ENCODE results near the gene STK39. TPM values are rescaled to one million over a fixed set of nuclear protein-coding genes. Genes with fewer than 3 reads are reported as not detected.

STK39 gene
- total and polyA plus RNA-seq, 2 donors (not counting 1 experiment from before 2014, with no cell fraction given): 2.3 to 14.6 TPM

DNA sequence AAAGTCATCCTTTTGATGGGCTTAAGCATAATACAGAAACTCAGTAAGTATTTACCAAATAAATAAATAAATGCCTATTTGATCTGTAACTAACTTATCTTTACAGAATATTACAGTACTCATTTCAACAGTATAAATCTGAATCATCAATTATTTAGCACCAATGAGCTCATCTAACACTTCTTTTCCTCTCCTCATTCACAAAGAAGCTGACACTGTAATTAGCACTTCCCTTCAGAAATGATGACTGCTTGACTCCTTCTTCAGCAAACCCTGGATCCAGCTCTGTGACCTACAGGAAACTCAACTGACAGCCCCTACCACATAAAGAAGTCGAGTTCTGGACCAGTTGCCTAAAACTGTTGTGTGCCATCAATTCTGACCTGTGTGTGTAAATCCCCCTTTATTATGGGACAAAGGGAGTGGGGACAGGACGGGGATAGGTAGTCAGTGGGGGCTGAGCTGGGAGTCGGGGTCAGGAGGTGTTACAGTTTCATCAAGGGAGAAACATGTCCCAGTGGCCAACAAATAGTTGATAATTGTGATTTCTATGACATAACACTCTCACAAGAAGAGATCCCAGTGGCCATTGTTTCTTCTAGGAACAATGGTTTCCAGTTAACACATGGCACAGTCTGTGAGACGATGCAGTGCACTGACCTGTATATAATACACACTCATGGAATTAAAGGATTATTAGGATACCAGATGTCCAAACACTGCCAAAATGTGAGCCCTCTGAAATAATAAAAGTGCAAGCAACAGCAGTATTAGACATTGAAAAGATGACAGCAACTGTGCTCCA is 68.7 kb downstream of the STK39 start:
- no peak overlapping the region for H3K4me3 ChIP-seq (ENCODE audit: control extremely low read depth in 1 of 5, extremely low read depth in 1 of 5, insufficient read depth in 1 of 5, low read depth in 2 of 5, low read length in 4 of 5)
- POLR2A ChIA-PET: no interaction called here
- intact Hi-C loops (cut with micrococcal nuclease): no loop called here
- CTCF ChIA-PET: no interaction called here
- Mint-ChIP-seq H3K4me1 (peaks cover 32% of the 10 kb centered on the region), H3K9me3 (ENCODE audit: insufficient read depth) (no peaks in the 10 kb centered on the region), H3K4me3 (no peak overlapping the region), H3K27me3 (no peaks in the 10 kb centered on the region), H3K27ac (no peak overlapping the region)
- H3K36me3 ChIP-seq (replicated peaks in 1 of 2; ENCODE audit: control extremely low read depth in 1 of 2, control insufficient read depth in 1 of 2, extremely low read depth in 1 of 2, insufficient read depth in 2 of 2, low read length in 1 of 2): no peaks in the 10 kb centered on the region
- WGBS (ENCODE audit: insufficient coverage): 100% methylated on average over 2 of the region's 4 CpGs
- no peak overlapping the region for H2AFZ ChIP-seq (ENCODE audit: insufficient read depth, low read depth, low read length, poor library complexity, severe bottlenecking)
- DNase-seq: no peak
- peaks cover 13 to 21% of the 10 kb centered on the region in 2 donors for H3K4me1 ChIP-seq (ENCODE audit: control insufficient read depth in 2 of 2, insufficient read depth in 2 of 2, low read length in 2 of 2)
- no peaks in the 10 kb centered on the region for H3K9me3 ChIP-seq (ENCODE audit: control extremely low read depth in 1 of 3, control insufficient read depth in 2 of 3, insufficient read depth in 1 of 3, low read length in 2 of 3)
- ATAC-seq (ENCODE audit: low read depth): no peak
- H3K9ac ChIP-seq (ENCODE audit: low read length): no peak overlapping the region
- TF ChIP-seq CTCF (IDR thresholded peaks at IDR 0.05) (no peak), EZH2 (IDR thresholded peaks at IDR 0.05; ENCODE audit: borderline replicate concordance, insufficient read depth, low read depth, low read length, poor library complexity, severe bottlenecking) (no peak)
- H3K79me2 ChIP-seq (ENCODE audit: control insufficient read depth, insufficient read depth, low read length): peaks cover 10% of the 10 kb centered on the region
- no peaks in the 10 kb centered on the region for H4K20me1 ChIP-seq (ENCODE audit: control insufficient read depth, insufficient read depth, low read length, poor library complexity, severe bottlenecking)
- no peak overlapping the region for H3K27ac ChIP-seq (ENCODE audit: low read length in 2 of 2)
- no peak overlapping the region for H3K4me2 ChIP-seq (replicated peaks; ENCODE audit: low read depth, low read length, poor library complexity, severe bottlenecking)
- no peaks in the 10 kb centered on the region for H3K27me3 ChIP-seq (replicated peaks in 1 of 4; ENCODE audit: control extremely low read depth in 1 of 4, control insufficient read depth in 3 of 4, insufficient read depth in 4 of 4, low read length in 3 of 4)

DNA sequence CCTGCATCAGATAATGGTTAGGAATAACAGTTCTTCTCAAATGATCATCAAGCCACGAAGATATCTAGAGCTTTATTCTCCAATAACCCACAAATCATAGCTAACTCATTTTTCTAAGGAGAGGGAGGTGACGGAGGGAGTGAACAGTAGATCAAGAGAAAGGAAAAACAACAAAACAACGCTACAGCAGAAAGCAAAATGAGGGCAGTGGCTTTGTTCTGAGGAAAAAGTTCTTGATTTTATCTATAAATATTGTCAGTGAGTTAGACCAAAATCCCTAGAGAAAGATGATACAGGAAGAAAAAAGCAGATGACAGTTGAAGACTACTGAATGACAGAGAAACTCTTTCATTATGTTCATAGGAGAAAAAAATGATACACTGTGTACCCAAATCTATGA is 71.0 kb downstream of the STK39 start:
- Histone ChIP-seq H3K4me1 (ENCODE audit: control insufficient read depth in 2 of 2, insufficient read depth in 2 of 2, low read length in 2 of 2) (peaks cover 13 to 21% of the 10 kb centered on the region in 2 donors), H4K20me1 (ENCODE audit: control insufficient read depth, insufficient read depth, low read length, poor library complexity, severe bottlenecking) (no peaks in the 10 kb centered on the region), H2AFZ (ENCODE audit: insufficient read depth, low read depth, low read length, poor library complexity, severe bottlenecking) (peak overlapping the region; percentile 50), H3K4me2 (replicated peaks; ENCODE audit: low read depth, low read length, poor library complexity, severe bottlenecking) (peak overlapping the region; percentile 21), H3K4me3 (ENCODE audit: control extremely low read depth in 1 of 5, extremely low read depth in 1 of 5, insufficient read depth in 1 of 5, low read depth in 2 of 5, low read length in 4 of 5) (no peak overlapping the region), H3K27me3 (replicated peaks in 1 of 4; ENCODE audit: control extremely low read depth in 1 of 4, control insufficient read depth in 3 of 4, insufficient read depth in 4 of 4, low read length in 3 of 4) (no peaks in the 10 kb centered on the region), H3K27ac (ENCODE audit: low read length in 2 of 2) (no peak overlapping the region), H3K9ac (ENCODE audit: low read length) (peak overlapping the region; percentile 5), H3K9me3 (ENCODE audit: control extremely low read depth in 1 of 3, control insufficient read depth in 2 of 3, insufficient read depth in 1 of 3, low read length in 2 of 3) (no peaks in the 10 kb centered on the region), H3K79me2 (ENCODE audit: control insufficient read depth, insufficient read depth, low read length) (peaks cover 4% of the 10 kb centered on the region), H3K36me3 (replicated peaks in 1 of 2; ENCODE audit: control extremely low read depth in 1 of 2, control insufficient read depth in 1 of 2, extremely low read depth in 1 of 2, insufficient read depth in 2 of 2, low read length in 1 of 2) (no peaks in the 10 kb centered on the region)
- no peaks in the 10 kb centered on the region for H3K9me3 Mint-ChIP-seq (ENCODE audit: insufficient read depth)
- intact Hi-C loops (cut with micrococcal nuclease): no loop called here
- peak overlapping the region; percentile 45 for H3K4me3 Mint-ChIP-seq
- H3K27ac Mint-ChIP-seq: no peak overlapping the region
- no peak for ATAC-seq (ENCODE audit: low read depth)
- H3K4me1 Mint-ChIP-seq: peaks cover 32% of the 10 kb centered on the region
- TF ChIP-seq EZH2 (IDR thresholded peaks at IDR 0.05; ENCODE audit: borderline replicate concordance, insufficient read depth, low read depth, low read length, poor library complexity, severe bottlenecking) (no peak), CTCF (IDR thresholded peaks at IDR 0.05) (no peak)
- ChIA-PET CTCF (interaction anchor here (0.6 to 0.7 kb wide), 2 partner anchors 71 to 926 kb away, joined by 3 to 4 read pairs; partner anchors contain the start of gene STK39), POLR2A (no interaction called here)
- H3K27me3 Mint-ChIP-seq: no peaks in the 10 kb centered on the region
- no CpG with 5 or more reads among the region's 3 CpGs for WGBS (ENCODE audit: insufficient coverage)
- no peak for DNase-seq

All from B cell (primary cell).